Neural cell (in vitro differentiated cells): ENCODE results near the gene FOXO3.

Experiments used
- CTCF ChIP-seq: fragments of 450-650 bp; IDR thresholded peaks from 2 replicates; pipeline ENCODE4 v1.5.1; 2014; ENCODE audit warnings: antibody characterized with exemption, mild to moderate bottlenecking, moderate library complexity; ENCODE audit not compliant: poor library complexity, severe bottlenecking
- EP300 ChIP-seq: fragments of 450-650 bp; conservative IDR thresholded peaks from 2 replicates; pipeline ENCODE4 v1.6.1; 2014; ENCODE audit warnings: antibody characterized with exemption, mild to moderate bottlenecking, moderate library complexity; ENCODE audit not compliant: poor library complexity, severe bottlenecking

GRCh38 chr6:108589244-108589791, 28.6 kb downstream of the FOXO3 start:
- TF ChIP-seq EP300 (no peak), CTCF (no peak)
